Measurements from ENCODE around the gene PSENEN. TPM values are rescaled to one million over a fixed set of nuclear protein-coding genes. Genes with fewer than 3 reads are reported as not detected.
A peak's percentile ranks its signal among the peaks of the same experiment; 100 is the strongest.

PSENEN gene
- total RNA-seq, 1 donor: 11.6 TPM

GRCh38 chr19:35727956-35728706 lies 17.3 kb upstream of the PSENEN start:
- peaks cover 3% of the 10 kb centered on the region for H4K20me1 ChIP-seq (ENCODE audit: insufficient read depth, low read length)
- no peak overlapping the region for H3K4me3 ChIP-seq (ENCODE audit: insufficient read depth, low read length)
- peaks cover 82% of the 10 kb centered on the region for H3K36me3 ChIP-seq (ENCODE audit: insufficient read depth, low read length)
- no peaks in the 10 kb centered on the region for H3K4me1 ChIP-seq (ENCODE audit: insufficient read depth, low read length)
- H3K4me2 ChIP-seq (ENCODE audit: insufficient read depth, low read length): no peak overlapping the region
- H3K9me3 ChIP-seq (ENCODE audit: low read depth, low read length): no peaks in the 10 kb centered on the region
- no peak overlapping the region for H3K27ac ChIP-seq (ENCODE audit: low read depth, low read length)
- peaks cover 3% of the 10 kb centered on the region for H3K79me2 ChIP-seq (ENCODE audit: insufficient read depth, low read length)
- no peak overlapping the region for H2AFZ ChIP-seq (ENCODE audit: low read length)
- DNase-seq (ENCODE audit: insufficient read length, low spot score, missing footprints): peak; percentile 62
- no peak for TF ChIP-seq CTCF (IDR thresholded peaks at IDR 0.05; ENCODE audit: extremely low read depth, low read depth, low read length)
- no peaks in the 10 kb centered on the region for H3K27me3 ChIP-seq (ENCODE audit: insufficient read depth, low read length)

- no peak for TF ChIP-seq CTCF (IDR thresholded peaks at IDR 0.05; ENCODE audit: extremely low read depth, low read depth, low read length)
- Histone ChIP-seq H3K27me3 (ENCODE audit: insufficient read depth, low read length) (no peaks in the 10 kb centered on the region), H3K4me3 (ENCODE audit: insufficient read depth, low read length) (no peak overlapping the region), H3K4me2 (ENCODE audit: insufficient read depth, low read length) (no peak overlapping the region), H2AFZ (ENCODE audit: low read length) (no peak overlapping the region), H3K79me2 (ENCODE audit: insufficient read depth, low read length) (no peaks in the 10 kb centered on the region), H3K9me3 (ENCODE audit: low read depth, low read length) (no peaks in the 10 kb centered on the region), H3K36me3 (ENCODE audit: insufficient read depth, low read length) (peaks cover 80% of the 10 kb centered on the region), H3K27ac (ENCODE audit: low read depth, low read length) (no peak overlapping the region), H3K4me1 (ENCODE audit: insufficient read depth, low read length) (no peaks in the 10 kb centered on the region), H4K20me1 (ENCODE audit: insufficient read depth, low read length) (peaks cover 4% of the 10 kb centered on the region)
- DNase-seq (ENCODE audit: insufficient read length, low spot score, missing footprints): peak; percentile 55
These were observed 16.4 kb upstream of the PSENEN start for GRCh38 chr19:35729021-35729420.

- Histone ChIP-seq H3K36me3 (ENCODE audit: insufficient read depth, low read length) (peaks cover 80% of the 10 kb centered on the region), H3K4me2 (ENCODE audit: insufficient read depth, low read length) (no peak overlapping the region), H3K79me2 (ENCODE audit: insufficient read depth, low read length) (no peaks in the 10 kb centered on the region), H3K9me3 (ENCODE audit: low read depth, low read length) (no peaks in the 10 kb centered on the region), H4K20me1 (ENCODE audit: insufficient read depth, low read length) (peaks cover 10% of the 10 kb centered on the region), H3K4me1 (ENCODE audit: insufficient read depth, low read length) (no peaks in the 10 kb centered on the region), H2AFZ (ENCODE audit: low read length) (no peak overlapping the region), H3K27me3 (ENCODE audit: insufficient read depth, low read length) (no peaks in the 10 kb centered on the region), H3K27ac (ENCODE audit: low read depth, low read length) (no peak overlapping the region), H3K4me3 (ENCODE audit: insufficient read depth, low read length) (no peak overlapping the region)
- TF ChIP-seq CTCF (IDR thresholded peaks at IDR 0.05; ENCODE audit: extremely low read depth, low read depth, low read length): no peak
- DNase-seq (ENCODE audit: insufficient read length, low spot score, missing footprints): peak; percentile 82
These were observed 15.7 kb upstream of the PSENEN start for GRCh38 chr19:35729763-35730162.

- no peaks in the 10 kb centered on the region for H3K79me2 ChIP-seq (ENCODE audit: insufficient read depth, low read length)
- H3K36me3 ChIP-seq (ENCODE audit: insufficient read depth, low read length): peaks cover 75% of the 10 kb centered on the region
- peaks cover 10% of the 10 kb centered on the region for H4K20me1 ChIP-seq (ENCODE audit: insufficient read depth, low read length)
- H3K4me1 ChIP-seq (ENCODE audit: insufficient read depth, low read length): no peaks in the 10 kb centered on the region
- no peak overlapping the region for H3K4me3 ChIP-seq (ENCODE audit: insufficient read depth, low read length)
- no peak overlapping the region for H3K27ac ChIP-seq (ENCODE audit: low read depth, low read length)
- H3K4me2 ChIP-seq (ENCODE audit: insufficient read depth, low read length): no peak overlapping the region
- no peaks in the 10 kb centered on the region for H3K9me3 ChIP-seq (ENCODE audit: low read depth, low read length)
- peak; percentile 71 for DNase-seq (ENCODE audit: insufficient read length, low spot score, missing footprints)
- TF ChIP-seq CTCF (IDR thresholded peaks at IDR 0.05; ENCODE audit: extremely low read depth, low read depth, low read length): no peak
- no peaks in the 10 kb centered on the region for H3K27me3 ChIP-seq (ENCODE audit: insufficient read depth, low read length)
- no peak overlapping the region for H2AFZ ChIP-seq (ENCODE audit: low read length)
These were observed 15.1 kb upstream of the PSENEN start for GRCh38 chr19:35730326-35730725.
